Measurements from ENCODE around the gene NFE2. TPM values are rescaled to one million over a fixed set of nuclear protein-coding genes. Genes with fewer than 3 reads are reported as not detected.

The NFE2 gene
- total RNA-seq, 1 experiment from 2014 or later: 0.40 TPM

- Mint-ChIP-seq H3K36me3 (ENCODE audit: insufficient read depth, unreplicated experiment) (peaks cover 42% of the 10 kb centered on the region), H3K4me3 (ENCODE audit: unreplicated experiment) (no peak overlapping the region), H3K27ac (ENCODE audit: low read depth, unreplicated experiment) (no peak overlapping the region), H3K9me3 (ENCODE audit: unreplicated experiment) (no peaks in the 10 kb centered on the region), H3K27me3 (ENCODE audit: insufficient read depth, unreplicated experiment) (no peaks in the 10 kb centered on the region), H3K4me1 (ENCODE audit: insufficient read depth, unreplicated experiment) (peaks cover 13% of the 10 kb centered on the region)
- intact Hi-C loops (cut with micrococcal nuclease): loop anchor here (2.0 kb wide), 1 partner anchor 23 kb away; no protein-coding TSS in a partner anchor
- no peak for TF ChIP-seq CTCF (IDR thresholded peaks at IDR 0.05; ENCODE audit: unreplicated experiment)
- no peak for DNase-seq (ENCODE audit: unreplicated experiment)
- ChIA-PET POLR2A (interaction anchor here (0.5 to 1.7 kb wide), 7 partner anchors 11 to 578 kb away, joined by 3 to 13 read pairs (median 3); partner anchors contain the start of genes CBX5 and HNRNPA1), CTCF (interaction anchor here (0.6 to 6.4 kb wide), 20 partner anchors 9 to 1016 kb away, joined by 3 to 46 read pairs (median 6); partner anchors contain the start of genes CBX5, COPZ1 and HNRNPA1)
- no TSS peak for BruUV-seq (replicated peaks)
Measured at GRCh38 chr12:54337854-54338650, 37.2 kb upstream of the NFE2 start.

GRCh38 chr12:54337280-54337842 lies 36.5 kb upstream of the NFE2 start:
- Mint-ChIP-seq H3K4me3 (ENCODE audit: unreplicated experiment) (no peak overlapping the region), H3K27ac (ENCODE audit: low read depth, unreplicated experiment) (no peak overlapping the region), H3K36me3 (ENCODE audit: insufficient read depth, unreplicated experiment) (peaks cover 39% of the 10 kb centered on the region), H3K27me3 (ENCODE audit: insufficient read depth, unreplicated experiment) (no peaks in the 10 kb centered on the region), H3K4me1 (ENCODE audit: insufficient read depth, unreplicated experiment) (peaks cover 13% of the 10 kb centered on the region), H3K9me3 (ENCODE audit: unreplicated experiment) (no peaks in the 10 kb centered on the region)
- CTCF ChIA-PET: interaction anchor here (0.6 to 6.4 kb wide), 21 partner anchors 10 to 106 kb away, joined by 3 to 46 read pairs (median 5); partner anchors contain the start of genes CBX5, COPZ1 and HNRNPA1
- intact Hi-C loops (cut with micrococcal nuclease): loop anchor here (2.0 kb wide), 1 partner anchor 23 kb away; no protein-coding TSS in a partner anchor
- POLR2A ChIA-PET: interaction anchor here (0.5 to 1.7 kb wide), 7 partner anchors 11 to 577 kb away, joined by 3 to 13 read pairs (median 3); partner anchors contain the start of genes CBX5 and HNRNPA1
- TSS peak; percentile 27 for BruUV-seq (replicated peaks)
- no peak for DNase-seq (ENCODE audit: unreplicated experiment)
- no peak for TF ChIP-seq CTCF (IDR thresholded peaks at IDR 0.05; ENCODE audit: unreplicated experiment)

GRCh38 chr12:54333420-54334034 lies 32.7 kb upstream of the NFE2 start:
- no peak overlapping the region for H3K4me3 Mint-ChIP-seq (ENCODE audit: unreplicated experiment)
- intact Hi-C loops (cut with micrococcal nuclease): no loop called here
- peaks cover 38% of the 10 kb centered on the region for H3K36me3 Mint-ChIP-seq (ENCODE audit: insufficient read depth, unreplicated experiment)
- H3K27ac Mint-ChIP-seq (ENCODE audit: low read depth, unreplicated experiment): no peak overlapping the region
- no peak for DNase-seq (ENCODE audit: unreplicated experiment)
- TF ChIP-seq CTCF (IDR thresholded peaks at IDR 0.05; ENCODE audit: unreplicated experiment): no peak
- no peaks in the 10 kb centered on the region for H3K27me3 Mint-ChIP-seq (ENCODE audit: insufficient read depth, unreplicated experiment)
- H3K9me3 Mint-ChIP-seq (ENCODE audit: unreplicated experiment): no peaks in the 10 kb centered on the region
- H3K4me1 Mint-ChIP-seq (ENCODE audit: insufficient read depth, unreplicated experiment): peaks cover 28% of the 10 kb centered on the region
- POLR2A ChIA-PET: interaction anchor here (1.1 to 3.0 kb wide), 3 partner anchors 8 to 53 kb away, joined by 4 to 12 read pairs (median 8); partner anchors contain the start of genes CBX5, COPZ1 and HNRNPA1
- CTCF ChIA-PET: interaction anchor here (0.5 to 6.4 kb wide), 15 partner anchors 9 to 119 kb away, joined by 3 to 46 read pairs (median 5); partner anchors contain the start of gene COPZ1
- BruUV-seq (replicated peaks): no TSS peak
